GM12872 (cell line): Measurements from ENCODE around the gene LOXL1.
A peak's percentile ranks its signal among the peaks of the same experiment; 100 is the strongest.

ENCODE experiments used
- CTCF ChIP-seq: IDR thresholded peaks from 3 replicates; pipeline ENCODE4 v1.5.1; 2011; ENCODE audit warnings: low read depth, mild to moderate bottlenecking, low read length, moderate library complexity; ENCODE audit not compliant: insufficient read depth

The LOXL1 gene

GRCh38 chr15:73892446-73893226 is 33.6 kb upstream of the LOXL1 start:
- no peak for TF ChIP-seq CTCF

- TF ChIP-seq CTCF = no peak
Observed at GRCh38 chr15:73894133-73894814, 32.0 kb upstream of the LOXL1 start.

GRCh38 chr15:73897441-73898261 is 28.6 kb upstream of the LOXL1 start:
- peak; percentile 95 for TF ChIP-seq CTCF

GRCh38 chr15:73899197-73900094 is 26.8 kb upstream of the LOXL1 start:
- no peak for TF ChIP-seq CTCF

GRCh38 chr15:73900095-73900712 is 26.1 kb upstream of the LOXL1 start:
- TF ChIP-seq CTCF = no peak

GRCh38 chr15:73901126-73901810 is 25.0 kb upstream of the LOXL1 start:
- TF ChIP-seq CTCF = no peak
